Gastrocnemius medialis (tissue), 4 donors: Measurements from ENCODE around the gene DISP2. TPM values are rescaled to one million over a fixed set of nuclear protein-coding genes. Genes with fewer than 3 reads are reported as not detected.

Experiments
- ATAC-seq, 2 donors: fragments of 150-250 bp; one replicate each; pipeline ENCODE4 v1.9.1; 2016
- DNase-seq, 2 donors: peaks; one replicate each; pipeline ENCODE4 v3.0.0-alpha.2; 2019
- H3K27ac ChIP-seq, 4 donors: fragments of 200-600 bp; sonication (generic); 1 replicate in 1 of 4; 2 replicates in 3 of 4; pipeline ENCODE4 v1.5.1; 2016 to 2018; ENCODE audit warnings: mild to moderate bottlenecking in 2 of 4, moderate library complexity in 1 of 4
- H3K27me3 ChIP-seq, 3 donors: fragments of 200-600 bp; sonication (generic) in 2 of 3; 1 replicate in 1 of 3; 2 replicates in 2 of 3; pipeline versions ENCODE4 v1.5.1 to v1.6.0; 2016 to 2019; ENCODE audit warnings: mild to moderate bottlenecking in 1 of 3, moderate library complexity in 1 of 3
- H3K36me3 ChIP-seq, 2 donors: fragments of 200-600 bp; sonication (generic) in 1 of 2; one replicate each; pipeline ENCODE4 v1.5.1; 2017 to 2018
- H3K4me1 ChIP-seq, 2 donors: fragments of 200-600 bp; sonication (generic) in 1 of 2; one replicate each; pipeline ENCODE4 v1.5.1; 2016 to 2017; ENCODE audit warnings: mild to moderate bottlenecking in 2 of 2
- H3K4me3 ChIP-seq, 4 donors: fragments of 200-600 bp; sonication (generic) in 3 of 4; 1 replicate in 1 of 4; 2 replicates in 3 of 4; pipeline ENCODE4 v1.5.1; 2016 to 2019; ENCODE audit warnings: mild to moderate bottlenecking in 2 of 4
- H3K9me3 ChIP-seq, 3 donors: fragments of 200-600 bp; sonication (generic) in 2 of 3; 1 replicate in 1 of 3; 2 replicates in 2 of 3; pipeline ENCODE4 v1.5.1; 2016 to 2019
- CTCF ChIP-seq, 5 experiments: fragments of 450-650 bp in 3 of 5; fragments of 200-600 bp in 2 of 5; sonication (generic) in 2 of 5; IDR thresholded peaks in 4 of 5; conservative IDR thresholded peaks in 1 of 5; 1 replicate in 4 of 5; 2 replicates in 1 of 5; pipeline ENCODE4 v1.5.1; 2016 to 2019; ENCODE audit warnings: antibody characterized with exemption in 5 of 5, mild to moderate bottlenecking in 3 of 5, moderate library complexity in 3 of 5
- POLR2A ChIP-seq, 2 donors: fragments of 450-650 bp; IDR thresholded peaks; one replicate each; pipeline ENCODE4 v1.6.1; 2017; ENCODE audit warnings: antibody characterized with exemption in 2 of 2, mild to moderate bottlenecking in 2 of 2, moderate library complexity in 2 of 2
- in situ Hi-C, 4 donors: fragments of 200-750 bp; cut with MboI; loops; one replicate each; pipeline versions ENCODE4 v1.15.0 to v1.8.0; 2017; ENCODE audit warnings: low sequenced_read_pairs in 4 of 4
- intact Hi-C: fragments of 100-400 bp; cut with DNase I; formaldehyde crosslinking; loops from one replicate; pipeline ENCODE4 v1.15.1; 2023; ENCODE audit warnings: low total_unique reads
- total RNA-seq, 4 donors: library from RNA; depleted of rRNA; stranded (reverse); fragments of >200 nt; gene quantifications; one replicate each; pipeline versions ENCODE4 v1.1.0 to v1.2.3, GENCODE V29; 2016

DISP2 gene
- total RNA-seq, 4 donors from 2014 or later: 0.02 to 0.12 (median 0.06) TPM

- in situ Hi-C loops: no loop called here
- H3K27me3 ChIP-seq: no peaks in the 10 kb centered on the region
- intact Hi-C loops: no loop called here
- no peaks in the 10 kb centered on the region for H3K9me3 ChIP-seq
- no peak overlapping the region for H3K27ac ChIP-seq
- ATAC-seq: no peak
- no peak for DNase-seq
- no peaks in the 10 kb centered on the region for H3K36me3 ChIP-seq
- peaks cover 16 to 28% of the 10 kb centered on the region in 2 donors for H3K4me1 ChIP-seq
- TF ChIP-seq CTCF (IDR thresholded peaks at IDR 0.05 in 4 of 5, conservative IDR thresholded peaks at IDR 0.05 in 1 of 5) (no peak), POLR2A (IDR thresholded peaks at IDR 0.05) (no peak)
- no peak overlapping the region for H3K4me3 ChIP-seq
Observed at GRCh38 chr15:40355976-40356585, 1.9 kb upstream of the DISP2 start.

DNA sequence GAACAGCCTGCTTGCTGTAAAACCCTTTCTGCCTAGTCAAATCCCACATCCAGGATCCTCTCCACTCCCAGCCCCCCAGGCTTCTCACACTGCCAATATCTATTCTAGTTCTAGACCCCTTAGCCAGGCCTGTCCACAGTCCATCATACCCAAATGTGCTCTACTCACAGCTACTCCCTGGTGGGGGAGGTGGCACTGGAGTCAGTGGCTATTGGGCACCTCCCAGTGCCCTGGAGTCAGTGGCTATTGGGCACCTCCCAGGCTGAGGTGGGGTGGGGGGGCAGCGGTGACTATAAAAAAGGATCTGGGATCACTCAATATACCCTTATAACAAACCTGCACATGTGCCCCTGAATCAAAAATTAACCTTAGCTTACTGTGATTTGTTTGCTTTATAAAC lies 773 bp upstream of the DISP2 start:
- H3K4me1 ChIP-seq: peaks cover 16 to 28% of the 10 kb centered on the region in 2 donors
- H3K9me3 ChIP-seq: no peaks in the 10 kb centered on the region
- H3K36me3 ChIP-seq: no peaks in the 10 kb centered on the region
- TF ChIP-seq CTCF (IDR thresholded peaks at IDR 0.05 in 4 of 5, conservative IDR thresholded peaks at IDR 0.05 in 1 of 5): no peak
- TF ChIP-seq POLR2A (IDR thresholded peaks at IDR 0.05): no peak
- intact Hi-C loops (no loop called here), in situ Hi-C loops (no loop called here)
- no peak overlapping the region for H3K27ac ChIP-seq
- DNase-seq: no peak
- H3K27me3 ChIP-seq: no peaks in the 10 kb centered on the region
- ATAC-seq: no peak
- peak overlapping the region in 1 of 4 donors; percentile 58 for H3K4me3 ChIP-seq

- ATAC-seq (no peak), DNase-seq (no peak)
- Histone ChIP-seq H3K27ac (no peak overlapping the region), H3K36me3 (no peaks in the 10 kb centered on the region), H3K4me3 (peak overlapping the region; percentile 33 to 61 (median 53)), H3K4me1 (peaks cover 11 to 22% of the 10 kb centered on the region in 2 donors), H3K27me3 (no peaks in the 10 kb centered on the region), H3K9me3 (no peaks in the 10 kb centered on the region)
- TF ChIP-seq POLR2A (IDR thresholded peaks at IDR 0.05) (no peak), CTCF (IDR thresholded peaks at IDR 0.05 in 4 of 5, conservative IDR thresholded peaks at IDR 0.05 in 1 of 5) (peak in 1 of 5 experiments; percentile 3)
- in situ Hi-C loops: no loop called here
- intact Hi-C loops: no loop called here
Observed at GRCh38 chr15:40358471-40359353, 693 bp downstream of the DISP2 start.

GRCh38 chr15:40360015-40360414 lies 2.0 kb downstream of the DISP2 start:
- Histone ChIP-seq H3K4me3 (no peak overlapping the region), H3K9me3 (no peaks in the 10 kb centered on the region), H3K27ac (no peak overlapping the region), H3K36me3 (no peaks in the 10 kb centered on the region), H3K27me3 (no peaks in the 10 kb centered on the region), H3K4me1 (peaks cover 3 to 11% of the 10 kb centered on the region in 2 donors)
- ATAC-seq (no peak), DNase-seq (no peak)
- intact Hi-C loops (no loop called here), in situ Hi-C loops (no loop called here)
- TF ChIP-seq CTCF (IDR thresholded peaks at IDR 0.05 in 4 of 5, conservative IDR thresholded peaks at IDR 0.05 in 1 of 5): no peak
- TF ChIP-seq POLR2A (IDR thresholded peaks at IDR 0.05): no peak
